ENCODE data around the gene MYRIP. TPM values are rescaled to one million over a fixed set of nuclear protein-coding genes. Genes with fewer than 3 reads are reported as not detected.

Gene MYRIP
- total and polyA plus RNA-seq, 11 donors = 0.42 to 2.2 (median 0.90) TPM

- WGBS, 4 donors = 0% methylated on average over 41 to 50 of the region's 50 CpGs
- Histone ChIP-seq H3K36me3 (peaks cover 0 to 38% (median 35%) of the 10 kb centered on the region in 9 donors), H3K27me3 (no peaks in the 10 kb centered on the region), H3K4me1 (peaks cover 0 to 50% (median 32%) of the 10 kb centered on the region in 12 donors), H3K27ac (peak within 1 kb of the TSS; percentile 92 to 99 (median 97)), H3K9me3 (no peaks in the 10 kb centered on the region), H3K4me3 (peak within 1 kb of the TSS; percentile 71 to 96 (median 88))
- DNase-seq (peak; percentile 98 to 99 (median 99)), ATAC-seq (peak; percentile 91 to 96 (median 94))
- TF ChIP-seq POLR2A (IDR thresholded peaks at IDR 0.05) = peak; percentile 48 to 99
- peak; percentile 85 to 99 (median 94) for TF ChIP-seq CTCF (IDR thresholded peaks at IDR 0.05)
- intact Hi-C loops (cut with DNase I) = loop anchor here in 4 of 10 donors (1.0 to 5.0 kb wide), 3 partner anchors 71 to 143 kb away; no protein-coding TSS in a partner anchor
Measured at GRCh38 chr3:40309418-40309924, 500.1 kb downstream of the MYRIP start, which contains the start of gene EIF1B. EIF1B (plus strand) TSS chr3:40309707; CDS start chr3:40309942, 235 bp downstream.
